Neural progenitor cell (in vitro differentiated cells): ENCODE results near the gene IQCK. TPM values are rescaled to one million over a fixed set of nuclear protein-coding genes. Genes with fewer than 3 reads are reported as not detected.
"Not testable (repeated sequence)": the region's sequence is repeated elsewhere in the genome, so short reads cannot be mapped to it uniquely, and the experiment has no call there.

Experiments used
- DNase-seq: peaks from one replicate; pipeline ENCODE4 v3.0.0-alpha.2; 2016; ENCODE audit warnings: low spot score
- H2AFZ ChIP-seq: fragments of 200-600 bp; sonication (generic); replicated peaks from 2 replicates; pipeline ENCODE4 v1.6.1; 2016; ENCODE audit warnings: antibody characterized with exemption
- H3F3A ChIP-seq: fragments of 200-600 bp; sonication (generic); 2 replicates; pipeline ENCODE4 v1.6.1; 2016; ENCODE audit warnings: antibody characterized with exemption, low read depth
- H3K27ac ChIP-seq: fragments of 200-600 bp; sonication (generic); 2 replicates; pipeline ENCODE4 v1.5.1; 2016; ENCODE audit warnings: mild to moderate bottlenecking
- H3K27me3 ChIP-seq: fragments of 200-600 bp; sonication (generic); 2 replicates; pipeline ENCODE4 v1.6.1; 2016; ENCODE audit warnings: mild to moderate bottlenecking, moderate library complexity
- H3K36me3 ChIP-seq: fragments of 200-600 bp; sonication (generic); 2 replicates; pipeline ENCODE4 v1.5.1; 2016
- H3K4me1 ChIP-seq: fragments of 200-600 bp; sonication (generic); 2 replicates; pipeline ENCODE4 v1.6.1; 2016; ENCODE audit warnings: mixed run types
- H3K4me2 ChIP-seq: fragments of 200-600 bp; sonication (generic); 2 replicates; pipeline ENCODE4 v1.6.1; 2016
- H3K4me3 ChIP-seq: fragments of 200-600 bp; sonication (generic); 2 replicates; pipeline ENCODE4 v1.5.1; 2016
- H3K79me2 ChIP-seq: fragments of 200-600 bp; sonication (generic); 2 replicates; pipeline ENCODE4 v1.6.1; 2016; ENCODE audit warnings: low read depth
- H3K9ac ChIP-seq: fragments of 200-600 bp; sonication (generic); 2 replicates; pipeline ENCODE4 v1.6.1; 2016
- H3K9me3 ChIP-seq: fragments of 200-600 bp; sonication (generic); 2 replicates; pipeline ENCODE4 v1.5.1; 2016; ENCODE audit warnings: low read depth
- H4K20me1 ChIP-seq: fragments of 200-600 bp; sonication (generic); 2 replicates; pipeline ENCODE4 v1.6.1; 2016; ENCODE audit warnings: low read depth
- H3K27ac Mint-ChIP-seq: 3 replicates; pipeline ENCODE4 v1.8.0; 2021; ENCODE audit warnings: mixed read lengths
- H3K27me3 Mint-ChIP-seq: 2 replicates; pipeline ENCODE4 v1.8.0; 2022; ENCODE audit warnings: low read depth, mild to moderate bottlenecking, inconsistent platforms, moderate library complexity, mixed read lengths; ENCODE audit not compliant: insufficient read depth
- H3K36me3 Mint-ChIP-seq: 3 replicates; pipeline ENCODE4 v1.8.0; 2021; ENCODE audit warnings: mixed read lengths
- H3K4me1 Mint-ChIP-seq: 3 replicates; pipeline ENCODE4 v1.8.0; 2021; ENCODE audit warnings: mixed read lengths
- H3K4me3 Mint-ChIP-seq: 3 replicates; pipeline ENCODE4 v1.8.0; 2021; ENCODE audit warnings: mild to moderate bottlenecking, moderate library complexity, mixed read lengths
- H3K9me3 Mint-ChIP-seq: 3 replicates; pipeline ENCODE4 v1.8.0; 2020; ENCODE audit warnings: mixed read lengths
- EZH2 ChIP-seq: fragments of 200-600 bp; sonication (generic); IDR thresholded peaks from 2 replicates; pipeline ENCODE4 v1.6.1; 2017; ENCODE audit warnings: antibody characterized with exemption, mild to moderate bottlenecking, moderate library complexity
- EZH2phosphoT487 ChIP-seq: fragments of 200-600 bp; sonication (generic); IDR thresholded peaks from 2 replicates; pipeline ENCODE4 v1.6.1; 2017; ENCODE audit warnings: antibody characterized with exemption
- total RNA-seq: library from RNA; depleted of rRNA; stranded (reverse); fragments of >200 nt; gene quantifications from 2 replicates; pipeline ENCODE4 v1.2.3, GENCODE V29; 2015; ENCODE audit warnings: low replicate concordance
- TF ChIP-seq, protein P1 (sequence below): fragments of 200-600 bp; sonication (generic); IDR thresholded peaks from 2 replicates; pipeline ENCODE4 v1.5.1; 2017; ENCODE audit warnings: antibody characterized with exemption, mild to moderate bottlenecking

Gene IQCK
- total RNA-seq, 1 donor from 2014 or later = 22.1 TPM

DNA sequence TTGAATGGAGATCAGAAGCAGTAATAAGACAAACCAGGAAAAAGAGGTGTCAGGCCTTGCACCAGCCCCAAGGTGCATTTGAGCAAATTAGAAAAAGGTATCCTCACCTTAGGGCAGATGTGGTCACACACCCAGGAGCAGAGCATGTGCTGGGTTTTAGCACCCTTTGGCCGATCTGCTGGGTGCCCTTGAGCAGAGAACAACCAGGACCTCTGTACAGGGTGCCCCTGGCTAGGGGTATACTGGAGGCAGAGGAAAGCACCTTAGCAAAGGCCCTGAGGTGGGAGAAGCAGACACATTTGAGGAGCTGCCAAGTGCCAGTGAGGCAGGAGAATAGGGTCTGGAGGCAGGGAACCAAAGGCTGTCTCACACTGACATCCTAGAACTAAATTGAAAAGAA is 67.0 kb downstream of the IQCK start:
- DNase-seq = no peak
- H3K27me3 Mint-ChIP-seq = peaks cover 5% of the 10 kb centered on the region
- H3K4me2 ChIP-seq = peak overlapping the region; percentile 37
- H2AFZ ChIP-seq = no peak overlapping the region
- H3K79me2 ChIP-seq = no peaks in the 10 kb centered on the region
- peaks cover 11% of the 10 kb centered on the region for H3K4me1 ChIP-seq
- H3K36me3 Mint-ChIP-seq = peaks cover 4% of the 10 kb centered on the region
- H3K9ac ChIP-seq = no peak overlapping the region
- no peaks in the 10 kb centered on the region for H3K9me3 ChIP-seq
- peaks cover 6% of the 10 kb centered on the region for H3F3A ChIP-seq
- no peak overlapping the region for H3K4me3 ChIP-seq
- no peak overlapping the region for H3K4me3 Mint-ChIP-seq
- H3K9me3 Mint-ChIP-seq = no peaks in the 10 kb centered on the region
- peaks cover 36% of the 10 kb centered on the region for H3K4me1 Mint-ChIP-seq
- TF ChIP-seq EZH2phosphoT487 (no peak), EZH2 (no peak)
- TF ChIP-seq, protein P1, sequence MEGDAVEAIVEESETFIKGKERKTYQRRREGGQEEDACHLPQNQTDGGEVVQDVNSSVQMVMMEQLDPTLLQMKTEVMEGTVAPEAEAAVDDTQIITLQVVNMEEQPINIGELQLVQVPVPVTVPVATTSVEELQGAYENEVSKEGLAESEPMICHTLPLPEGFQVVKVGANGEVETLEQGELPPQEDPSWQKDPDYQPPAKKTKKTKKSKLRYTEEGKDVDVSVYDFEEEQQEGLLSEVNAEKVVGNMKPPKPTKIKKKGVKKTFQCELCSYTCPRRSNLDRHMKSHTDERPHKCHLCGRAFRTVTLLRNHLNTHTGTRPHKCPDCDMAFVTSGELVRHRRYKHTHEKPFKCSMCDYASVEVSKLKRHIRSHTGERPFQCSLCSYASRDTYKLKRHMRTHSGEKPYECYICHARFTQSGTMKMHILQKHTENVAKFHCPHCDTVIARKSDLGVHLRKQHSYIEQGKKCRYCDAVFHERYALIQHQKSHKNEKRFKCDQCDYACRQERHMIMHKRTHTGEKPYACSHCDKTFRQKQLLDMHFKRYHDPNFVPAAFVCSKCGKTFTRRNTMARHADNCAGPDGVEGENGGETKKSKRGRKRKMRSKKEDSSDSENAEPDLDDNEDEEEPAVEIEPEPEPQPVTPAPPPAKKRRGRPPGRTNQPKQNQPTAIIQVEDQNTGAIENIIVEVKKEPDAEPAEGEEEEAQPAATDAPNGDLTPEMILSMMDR = no peak
- H3K36me3 ChIP-seq = no peaks in the 10 kb centered on the region
- no peaks in the 10 kb centered on the region for H4K20me1 ChIP-seq
- no peak overlapping the region for H3K27ac ChIP-seq
- H3K27me3 ChIP-seq = no peaks in the 10 kb centered on the region
- no peak overlapping the region for H3K27ac Mint-ChIP-seq

DNA sequence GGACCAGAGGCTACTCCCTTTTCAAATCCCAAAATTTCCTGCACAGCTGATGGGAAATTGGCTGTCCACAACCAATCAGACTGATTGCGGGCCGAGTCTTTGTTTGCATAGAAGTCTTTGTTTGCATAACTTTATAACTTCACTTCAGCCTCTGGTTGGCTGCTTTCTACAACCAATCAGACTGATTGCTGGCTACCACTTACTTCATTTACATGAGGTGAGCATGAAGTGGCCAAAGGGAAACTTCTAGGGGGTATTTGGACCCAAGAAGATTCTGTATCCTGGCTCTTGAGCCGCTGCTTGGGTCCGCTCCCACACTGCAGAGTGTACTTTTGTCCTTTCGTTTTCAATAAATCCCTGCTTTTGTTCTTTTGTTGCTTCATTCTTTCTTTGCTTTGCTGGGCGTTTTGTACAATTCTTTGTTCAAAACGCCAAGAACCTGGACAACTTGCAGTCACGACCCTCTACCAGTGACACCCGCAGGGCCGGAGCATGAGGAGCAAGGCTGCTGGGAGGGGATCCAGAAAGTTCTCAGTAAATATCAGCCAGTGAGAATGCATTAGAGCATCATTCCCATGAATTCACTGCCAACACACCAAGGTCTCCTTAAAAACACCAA is 67.5 kb downstream of the IQCK start:
- TF ChIP-seq EZH2phosphoT487 (no peak), EZH2 (no peak)
- Mint-ChIP-seq H3K4me3 (no peak overlapping the region), H3K27me3 (peaks cover 5% of the 10 kb centered on the region), H3K9me3 (no peaks in the 10 kb centered on the region), H3K4me1 (peaks cover 32% of the 10 kb centered on the region), H3K27ac (peak overlapping the region; percentile 82), H3K36me3 (peaks cover 4% of the 10 kb centered on the region)
- Histone ChIP-seq H2AFZ (no peak overlapping the region), H3K9ac (no peak overlapping the region), H3K9me3 (no peaks in the 10 kb centered on the region), H3K27me3 (no peaks in the 10 kb centered on the region), H3F3A (peaks cover 6% of the 10 kb centered on the region), H3K36me3 (no peaks in the 10 kb centered on the region), H3K27ac (no peak overlapping the region), H3K4me2 (peak overlapping the region; percentile 37), H3K79me2 (no peaks in the 10 kb centered on the region), H4K20me1 (no peaks in the 10 kb centered on the region), H3K4me1 (peaks cover 11% of the 10 kb centered on the region), H3K4me3 (no peak overlapping the region)
- DNase-seq = no peak

DNA sequence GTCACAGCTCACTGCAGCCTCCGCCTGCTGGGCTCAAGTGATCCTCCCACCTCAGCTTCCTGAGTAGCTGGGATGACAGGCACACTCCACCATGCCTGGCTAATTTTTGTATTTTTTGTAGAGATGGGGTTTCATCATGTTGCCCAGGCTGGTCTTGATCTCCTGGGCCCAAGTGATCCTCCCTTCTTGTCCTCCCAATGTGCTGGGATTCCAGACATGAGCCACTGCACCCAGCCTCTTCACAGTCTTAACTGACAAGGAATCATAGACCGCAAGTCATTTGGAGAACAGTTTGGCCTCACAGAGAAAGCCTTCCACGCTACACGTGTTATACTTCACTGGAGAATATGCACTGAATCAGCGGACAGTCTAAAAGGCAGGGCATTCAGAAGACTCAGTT is 83.3 kb downstream of the IQCK start:
- H3K9me3 Mint-ChIP-seq = peaks cover 13% of the 10 kb centered on the region
- H3K4me1 Mint-ChIP-seq = not testable (repeated sequence)

DNA sequence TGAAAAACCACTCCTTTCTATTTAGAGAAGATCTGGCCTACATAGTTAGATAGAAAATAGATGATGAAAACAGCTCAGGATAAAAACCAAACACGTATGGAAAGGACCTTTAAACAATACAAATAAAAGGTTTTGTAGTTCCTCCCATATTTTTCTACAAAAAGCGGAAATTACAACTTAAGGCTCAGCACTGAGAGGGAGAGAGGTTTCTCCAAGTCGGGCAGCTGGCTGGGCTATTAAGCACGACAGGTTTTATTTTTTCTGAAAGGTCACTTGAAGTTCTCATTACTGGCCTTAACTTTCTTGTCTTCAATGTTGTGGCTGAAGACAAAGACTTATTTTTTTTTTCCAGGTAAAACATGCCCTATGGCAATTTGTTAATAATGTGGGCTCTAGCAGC is 83.8 kb downstream of the IQCK start:
- H3K4me2 ChIP-seq, H2AFZ ChIP-seq, H4K20me1 ChIP-seq, H3K79me2 ChIP-seq, H3K27ac ChIP-seq, H3K4me1 ChIP-seq, DNase-seq, H3K4me3 ChIP-seq, H3F3A ChIP-seq, H3K27me3 ChIP-seq, H3K4me3 Mint-ChIP-seq, H3K9me3 ChIP-seq, H3K4me1 Mint-ChIP-seq, H3K27me3 Mint-ChIP-seq, H3K9ac ChIP-seq, H3K27ac Mint-ChIP-seq, H3K36me3 ChIP-seq: not testable (repeated sequence)
- Mint-ChIP-seq H3K36me3 (peaks cover 16% of the 10 kb centered on the region), H3K9me3 (peaks cover 13% of the 10 kb centered on the region)

More for the DNA sequence above, 83.3 kb downstream of the IQCK start:
- not testable (repeated sequence) for H3F3A ChIP-seq, H3K79me2 ChIP-seq, H3K27me3 Mint-ChIP-seq, H3K27ac Mint-ChIP-seq, DNase-seq, H3K4me1 ChIP-seq, H3K9me3 ChIP-seq, H3K4me3 ChIP-seq, H4K20me1 ChIP-seq, H3K27ac ChIP-seq, H3K36me3 ChIP-seq, H3K4me3 Mint-ChIP-seq, H3K4me2 ChIP-seq, H3K27me3 ChIP-seq, H2AFZ ChIP-seq, H3K9ac ChIP-seq
- peaks cover 16% of the 10 kb centered on the region for H3K36me3 Mint-ChIP-seq

DNA sequence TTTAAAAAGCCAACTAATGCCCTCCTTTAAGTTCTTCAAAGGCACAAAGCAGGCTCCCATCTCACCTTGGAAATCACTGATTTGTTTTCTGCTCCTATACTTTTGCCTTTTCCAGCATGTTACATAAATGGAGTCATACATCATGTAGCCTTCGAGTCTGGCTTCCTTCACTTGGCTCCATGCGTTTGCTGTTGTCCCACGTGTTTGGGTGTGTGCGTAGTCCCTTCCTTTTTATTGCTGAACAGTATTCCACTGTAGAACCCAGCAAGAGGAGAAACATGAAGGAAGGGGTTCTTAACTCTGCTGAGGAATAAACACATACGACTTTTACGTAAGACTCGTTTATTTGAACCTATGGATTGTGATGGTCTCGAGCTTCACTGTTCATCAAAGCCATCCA is 84.5 kb downstream of the IQCK start:
- Histone ChIP-seq H3K9me3 (no peaks in the 10 kb centered on the region), H4K20me1 (no peaks in the 10 kb centered on the region), H3K9ac (no peak overlapping the region), H3K79me2 (no peaks in the 10 kb centered on the region), H2AFZ (no peak overlapping the region), H3K27me3 (no peaks in the 10 kb centered on the region), H3K27ac (no peak overlapping the region), H3F3A (no peaks in the 10 kb centered on the region), H3K4me1 (peaks cover 7% of the 10 kb centered on the region), H3K36me3 (no peaks in the 10 kb centered on the region), H3K4me3 (no peak overlapping the region), H3K4me2 (no peak overlapping the region)
- H3K4me1 Mint-ChIP-seq = peaks cover 3% of the 10 kb centered on the region
- no peaks in the 10 kb centered on the region for H3K27me3 Mint-ChIP-seq
- no peak overlapping the region for H3K27ac Mint-ChIP-seq
- H3K4me3 Mint-ChIP-seq = no peak overlapping the region
- H3K9me3 Mint-ChIP-seq = peaks cover 13% of the 10 kb centered on the region
- DNase-seq = no peak
- no peak for TF ChIP-seq EZH2
- peaks cover 16% of the 10 kb centered on the region for H3K36me3 Mint-ChIP-seq
